Esophagus muscularis mucosa (tissue), 4 donors: ENCODE measurements around the gene TMEM14C. TPM values are rescaled to one million over a fixed set of nuclear protein-coding genes. Genes with fewer than 3 reads are reported as not detected.
"Not testable (repeated sequence)": the region's sequence is repeated elsewhere in the genome, so short reads cannot be mapped to it uniquely, and the experiment has no call there.

Experiments
- DNase-seq: peaks from one replicate; pipeline ENCODE4 v3.0.0-alpha.2; 2017; ENCODE audit errors: extremely low spot score
- H3K27ac ChIP-seq, 4 donors: fragments of 200-600 bp; sonication (generic); replicated peaks in 1 of 4; 1 replicate in 3 of 4; 2 replicates in 1 of 4; pipeline ENCODE4 v1.5.1; 2016 to 2019; ENCODE audit warnings: mild to moderate bottlenecking in 1 of 4
- H3K27me3 ChIP-seq, 4 donors: fragments of 200-600 bp; sonication (generic); one replicate each; pipeline versions ENCODE4 v1.5.1 to v1.6.0; 2016 to 2019
- H3K36me3 ChIP-seq, 4 donors: fragments of 200-600 bp; sonication (generic); one replicate each; pipeline ENCODE4 v1.5.1; 2016 to 2019
- H3K4me1 ChIP-seq, 4 donors: fragments of 200-600 bp; sonication (generic); one replicate each; pipeline ENCODE4 v1.5.1; 2016 to 2019
- H3K4me3 ChIP-seq, 4 donors: fragments of 200-600 bp; sonication (generic); 1 replicate in 2 of 4; 2 replicates in 2 of 4; pipeline ENCODE4 v1.5.1; 2016 to 2019; ENCODE audit warnings: mild to moderate bottlenecking in 4 of 4, moderate library complexity in 1 of 4
- H3K9me3 ChIP-seq, 4 donors: fragments of 200-600 bp; sonication (generic); 1 replicate in 3 of 4; 2 replicates in 1 of 4; pipeline ENCODE4 v1.5.1; 2016 to 2019
- EP300 ChIP-seq: sonication (generic); formaldehyde crosslinking; IDR thresholded peaks from one replicate; pipeline ENCODE4 v1.6.1; 2017; ENCODE audit warnings: antibody characterized with exemption
- POLR2A ChIP-seq: fragments of 450-650 bp; IDR thresholded peaks from one replicate; pipeline ENCODE4 v1.6.1; 2017; ENCODE audit warnings: antibody characterized with exemption, moderate library complexity, mild to moderate bottlenecking, low read depth
- POLR2AphosphoS5 ChIP-seq, 2 donors: sonication (generic); formaldehyde crosslinking; IDR thresholded peaks; one replicate each; pipeline ENCODE4 v1.6.1; 2017; ENCODE audit warnings: antibody characterized with exemption in 2 of 2
- WGBS: methylation state at CpG from one replicate; pipeline ENCODE4 v1.1.5; 2018; 5-methylcytosine and 5-hydroxymethylcytosine counted together
- intact Hi-C: fragments of 100-400 bp; cut with DNase I; formaldehyde crosslinking; loops from one replicate; pipeline ENCODE4 v1.15.1; 2023
- total RNA-seq, 4 donors: library from RNA; depleted of rRNA; stranded (reverse); fragments of >200 nt; gene quantifications; one replicate each; pipeline versions ENCODE4 v1.1.0 to v1.2.1, GENCODE V29; 2016
- TF ChIP-seq, protein P1 (sequence below), 3 experiments: fragments of 200-600 bp in 2 of 3; fragments of 450-650 bp in 1 of 3; sonication (generic) in 2 of 3; IDR thresholded peaks; one replicate each; pipeline ENCODE4 v1.5.1; 2017 to 2019; ENCODE audit warnings: antibody characterized with exemption in 3 of 3, mild to moderate bottlenecking in 2 of 3, moderate library complexity in 1 of 3

Gene TMEM14C
- total RNA-seq, 4 donors from 2014 or later = 91.1 to 147 (median 140) TPM

DNA sequence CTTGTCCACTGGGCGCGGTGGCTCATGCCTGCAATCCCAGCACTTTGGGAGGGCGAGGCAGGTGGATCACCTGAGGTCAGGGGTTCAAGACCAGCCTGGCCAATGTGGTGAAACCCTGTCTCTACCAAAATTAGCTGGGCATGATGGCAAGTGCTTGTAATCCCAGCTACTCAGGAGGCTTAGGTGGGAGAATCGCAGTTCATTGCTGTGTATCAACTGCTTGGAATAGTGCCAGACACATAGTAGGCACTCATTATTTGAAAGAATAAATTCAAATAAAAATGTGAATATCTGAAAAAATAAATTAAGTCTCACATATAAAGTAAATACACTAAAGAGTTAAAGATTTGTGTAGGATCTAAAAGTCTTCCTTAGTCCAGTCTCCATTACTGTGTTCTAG, 26.2 kb upstream of the TMEM14C start:
- Histone ChIP-seq H3K27me3 (no peaks in the 10 kb centered on the region), H3K4me1 (peaks cover 25 to 36% (median 28%) of the 10 kb centered on the region in 4 donors), H3K27ac (no peak overlapping the region), H3K9me3 (no peaks in the 10 kb centered on the region), H3K4me3 (no peak overlapping the region), H3K36me3 (peaks cover 1 to 46% (median 32%) of the 10 kb centered on the region in 4 donors)
- intact Hi-C loops = no loop called here
- DNase-seq = no peak
- TF ChIP-seq, protein P1, sequence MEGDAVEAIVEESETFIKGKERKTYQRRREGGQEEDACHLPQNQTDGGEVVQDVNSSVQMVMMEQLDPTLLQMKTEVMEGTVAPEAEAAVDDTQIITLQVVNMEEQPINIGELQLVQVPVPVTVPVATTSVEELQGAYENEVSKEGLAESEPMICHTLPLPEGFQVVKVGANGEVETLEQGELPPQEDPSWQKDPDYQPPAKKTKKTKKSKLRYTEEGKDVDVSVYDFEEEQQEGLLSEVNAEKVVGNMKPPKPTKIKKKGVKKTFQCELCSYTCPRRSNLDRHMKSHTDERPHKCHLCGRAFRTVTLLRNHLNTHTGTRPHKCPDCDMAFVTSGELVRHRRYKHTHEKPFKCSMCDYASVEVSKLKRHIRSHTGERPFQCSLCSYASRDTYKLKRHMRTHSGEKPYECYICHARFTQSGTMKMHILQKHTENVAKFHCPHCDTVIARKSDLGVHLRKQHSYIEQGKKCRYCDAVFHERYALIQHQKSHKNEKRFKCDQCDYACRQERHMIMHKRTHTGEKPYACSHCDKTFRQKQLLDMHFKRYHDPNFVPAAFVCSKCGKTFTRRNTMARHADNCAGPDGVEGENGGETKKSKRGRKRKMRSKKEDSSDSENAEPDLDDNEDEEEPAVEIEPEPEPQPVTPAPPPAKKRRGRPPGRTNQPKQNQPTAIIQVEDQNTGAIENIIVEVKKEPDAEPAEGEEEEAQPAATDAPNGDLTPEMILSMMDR (IDR thresholded peaks at IDR 0.05) = no peak
- TF ChIP-seq POLR2AphosphoS5 (IDR thresholded peaks at IDR 0.05) (no peak), POLR2A (no peak), EP300 (no peak)
- 100% methylated on average over 4 of the region's 4 CpGs for WGBS

DNA sequence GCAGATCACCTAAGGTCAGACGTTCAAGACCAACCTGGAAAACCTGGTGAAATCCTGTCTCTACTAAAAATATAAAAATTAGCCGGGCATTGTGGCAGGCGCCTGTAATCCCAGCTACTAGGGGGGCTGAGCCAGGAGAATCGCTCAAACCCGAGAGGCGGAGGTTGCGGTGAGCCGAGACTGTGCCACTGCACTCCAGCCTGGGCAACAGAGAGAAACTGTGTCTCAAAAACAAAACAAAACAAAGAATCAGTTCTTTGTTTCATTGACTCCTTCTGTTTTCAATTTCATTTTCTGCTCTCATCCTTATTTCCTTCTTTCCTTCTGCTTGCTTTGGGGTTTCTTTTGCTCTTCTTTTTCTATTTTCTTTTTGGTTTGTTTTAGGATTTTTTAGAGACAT, 8.9 kb upstream of the TMEM14C start:
- Histone ChIP-seq H3K27me3 (no peaks in the 10 kb centered on the region), H3K4me1 (no peaks in the 10 kb centered on the region), H3K9me3 (no peaks in the 10 kb centered on the region), H3K4me3 (no peak overlapping the region), H3K36me3 (peaks cover 0 to 15% (median 13%) of the 10 kb centered on the region in 4 donors), H3K27ac (no peak overlapping the region)
- 87% methylated on average over 8 of the region's 8 CpGs for WGBS
- intact Hi-C loops = no loop called here
- TF ChIP-seq POLR2AphosphoS5 (IDR thresholded peaks at IDR 0.05) (no peak), EP300 (no peak), POLR2A (no peak)
- TF ChIP-seq, protein P1 (IDR thresholded peaks at IDR 0.05) = no peak
- no peak for DNase-seq

DNA sequence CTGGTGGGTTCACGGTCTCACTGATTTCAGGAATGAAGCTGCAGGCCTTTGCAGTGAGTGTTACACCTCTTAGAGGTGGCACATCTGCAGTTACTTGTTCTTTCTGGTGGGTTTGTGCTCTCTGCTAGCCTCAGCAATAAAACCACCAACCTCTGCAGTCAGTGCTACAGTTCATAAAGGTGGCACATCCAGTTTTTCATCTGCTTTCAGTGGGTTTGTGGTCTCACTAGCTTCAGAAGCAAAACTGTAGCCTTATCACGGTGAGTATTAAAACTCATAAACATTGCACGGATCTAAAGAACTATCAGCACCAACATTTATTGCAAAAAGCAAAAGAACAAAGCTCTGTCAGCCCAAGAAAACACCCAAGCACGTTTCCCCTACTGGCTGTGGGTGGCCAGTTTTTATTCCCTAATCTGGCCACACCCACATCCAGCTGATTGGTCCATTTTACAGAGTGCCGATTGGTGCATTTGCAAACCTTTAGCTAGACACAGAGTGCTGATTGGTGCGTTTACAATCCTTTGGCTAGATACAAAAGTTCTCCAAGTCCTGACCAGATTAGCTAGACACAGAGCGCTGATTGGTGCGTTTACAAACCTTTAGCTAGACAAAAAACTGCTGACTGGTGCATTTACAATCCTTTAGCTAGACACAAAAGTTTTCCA, 3.4 kb upstream of the TMEM14C start:
- Histone ChIP-seq H3K4me3 (peak overlapping the region; percentile 62 to 70 (median 65)), H3K27me3 (no peaks in the 10 kb centered on the region), H3K9me3 (no peaks in the 10 kb centered on the region), H3K27ac (peak overlapping the region in 3 of 4 donors; percentile 81 to 87 (median 86)), H3K36me3 (no peaks in the 10 kb centered on the region), H3K4me1 (peaks cover 16 to 35% (median 27%) of the 10 kb centered on the region in 4 donors)
- TF ChIP-seq, protein P1 (IDR thresholded peaks at IDR 0.05) = no peak
- no peak for TF ChIP-seq EP300
- no peak for TF ChIP-seq POLR2AphosphoS5 (IDR thresholded peaks at IDR 0.05)
- no peak for TF ChIP-seq POLR2A
- intact Hi-C loops = no loop called here
- DNase-seq = peak; percentile 17
- 81% methylated on average over 8 of the region's 8 CpGs for WGBS

DNA sequence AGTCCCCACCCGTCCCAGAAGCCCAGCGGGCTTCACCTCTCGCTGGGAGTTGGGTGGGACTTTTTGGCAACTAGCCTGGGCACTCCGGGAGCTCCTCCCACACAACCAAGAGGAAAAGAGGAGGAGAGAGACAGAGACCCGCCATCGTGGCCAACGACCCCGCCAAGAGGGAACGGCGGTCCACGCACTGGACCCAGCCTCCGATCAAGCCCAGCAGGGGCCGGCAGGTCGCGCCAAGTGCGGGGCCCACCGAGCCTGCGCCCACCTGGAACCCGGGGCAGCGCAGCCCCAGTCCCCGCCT, 3.0 kb upstream of the TMEM14C start:
- Histone ChIP-seq H3K27me3 (no peaks in the 10 kb centered on the region), H3K9me3 (no peaks in the 10 kb centered on the region), H3K4me3 (peak overlapping the region; percentile 62 to 70 (median 65)), H3K36me3 (peaks cover 0 to 4% (median 1%) of the 10 kb centered on the region in 4 donors), H3K4me1 (peaks cover 21 to 40% (median 32%) of the 10 kb centered on the region in 4 donors), H3K27ac (peak overlapping the region; percentile 81 to 87 (median 84))
- DNase-seq = no peak
- intact Hi-C loops = no loop called here
- WGBS = 28% methylated on average over 4 of the region's 21 CpGs
- TF ChIP-seq POLR2A = no peak
- TF ChIP-seq EP300 = no peak
- TF ChIP-seq POLR2AphosphoS5 (IDR thresholded peaks at IDR 0.05) = no peak

DNA sequence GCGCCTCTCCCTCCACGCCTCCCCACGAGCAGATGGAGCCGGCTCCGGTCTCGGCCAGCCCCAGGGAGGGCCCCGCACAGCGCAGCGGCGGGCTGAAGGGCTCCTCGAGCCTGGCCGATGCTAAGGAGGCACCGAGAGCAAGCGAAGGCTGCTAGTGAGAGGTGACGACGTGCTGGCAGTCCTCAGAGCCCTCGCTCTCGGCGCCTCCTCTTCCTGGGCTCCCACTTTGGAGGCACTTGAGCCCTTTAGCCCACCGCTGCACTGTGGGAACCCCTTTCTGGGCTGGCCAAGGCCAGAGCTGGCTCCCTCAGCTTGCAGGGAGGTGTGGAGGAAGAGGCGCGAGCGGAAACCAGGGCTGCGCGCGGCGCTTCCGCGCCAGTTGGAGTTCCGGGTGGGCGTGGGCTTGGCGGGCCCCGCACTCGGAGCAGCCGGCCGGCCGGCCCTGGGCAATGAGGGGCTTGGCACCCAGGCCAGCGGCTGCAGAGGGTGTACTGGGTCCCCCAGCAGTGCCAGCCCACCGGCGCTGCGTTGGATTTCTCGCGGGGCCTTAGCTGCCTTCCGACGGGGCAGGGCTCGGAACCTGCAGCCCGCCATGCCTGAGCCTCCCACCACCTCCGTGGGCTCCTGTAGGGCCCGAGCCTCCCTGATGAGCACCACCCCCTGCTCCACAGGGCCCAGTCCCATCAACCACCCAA, 2.5 kb upstream of the TMEM14C start:
- H3K9me3 ChIP-seq = no peaks in the 10 kb centered on the region
- peak overlapping the region; percentile 62 to 70 (median 65) for H3K4me3 ChIP-seq
- peak; percentile 27 to 47 for TF ChIP-seq POLR2AphosphoS5 (IDR thresholded peaks at IDR 0.05)
- TF ChIP-seq POLR2A = no peak
- TF ChIP-seq, protein P1 (IDR thresholded peaks at IDR 0.05) = no peak
- H3K36me3 ChIP-seq = peaks cover 0 to 9% (median 5%) of the 10 kb centered on the region in 4 donors
- H3K27me3 ChIP-seq = no peaks in the 10 kb centered on the region
- WGBS = 3% methylated on average over 6 of the region's 49 CpGs
- H3K27ac ChIP-seq = peak overlapping the region; percentile 81 to 87 (median 84)
- peaks cover 26 to 45% (median 37%) of the 10 kb centered on the region in 4 donors for H3K4me1 ChIP-seq
- no peak for DNase-seq
- intact Hi-C loops = no loop called here

DNA sequence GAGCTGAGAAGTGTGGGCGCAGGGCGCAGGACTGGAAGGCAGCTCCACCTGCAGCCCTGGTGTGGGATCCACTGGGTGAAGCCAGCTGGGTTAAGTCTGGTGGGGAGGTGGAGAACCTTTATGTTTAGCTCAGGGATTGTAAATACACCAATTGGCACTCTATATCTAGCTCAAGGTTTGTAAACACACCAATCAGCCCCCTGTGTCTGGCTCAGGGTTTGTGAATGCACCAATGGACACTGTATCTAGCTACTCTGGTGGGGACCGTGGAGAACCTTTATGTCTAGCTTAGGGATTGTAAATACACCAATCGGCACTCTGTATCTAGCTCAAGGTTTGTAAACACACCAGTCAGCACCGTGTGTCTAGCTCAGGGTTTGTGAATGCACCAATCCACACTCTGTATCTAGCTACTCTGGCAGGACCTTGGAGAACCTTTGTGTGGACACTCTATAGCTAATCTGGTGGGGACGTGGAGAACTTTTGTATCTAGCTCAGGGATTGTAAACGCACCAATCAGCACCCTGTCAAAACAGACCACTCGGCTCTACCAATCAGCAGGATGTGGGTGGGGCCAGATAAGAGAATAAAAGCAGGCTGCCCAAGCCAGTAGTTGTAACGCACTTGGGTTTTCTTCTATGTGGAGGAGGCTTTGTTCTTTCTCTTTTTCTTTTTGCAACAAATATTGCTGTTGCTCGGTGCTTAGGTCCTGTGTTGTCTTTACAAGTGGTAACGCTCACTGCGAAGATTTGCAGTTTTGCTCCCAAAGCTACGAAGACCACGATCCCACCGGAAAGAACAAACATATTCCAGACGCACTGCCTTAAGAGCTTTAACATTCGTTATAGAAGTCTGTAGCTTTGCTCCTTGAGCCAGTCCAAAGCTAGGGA, 1.7 kb upstream of the TMEM14C start:
- WGBS = 82% methylated on average over 15 of the region's 17 CpGs
- peak; percentile 39 for DNase-seq

More for the DNA sequence above, 1.7 kb upstream of the TMEM14C start:
- Histone ChIP-seq H3K4me3 (peak overlapping the region; percentile 62 to 70 (median 65)), H3K36me3 (peaks cover 0 to 17% (median 13%) of the 10 kb centered on the region in 4 donors), H3K4me1 (peaks cover 33 to 53% (median 43%) of the 10 kb centered on the region in 4 donors), H3K27ac (peak overlapping the region; percentile 81 to 87 (median 84))
- intact Hi-C loops, H3K9me3 ChIP-seq, H3K27me3 ChIP-seq: not testable (repeated sequence)
